ENCODE measurements around the gene SPTBN1. TPM values are rescaled to one million over a fixed set of nuclear protein-coding genes. Genes with fewer than 3 reads are reported as not detected.
A peak's percentile ranks its signal among the peaks of the same experiment; 100 is the strongest.

The SPTBN1 gene
- total and polyA plus RNA-seq, 2 of the 13 experiments (the other 11 are each of a cell fraction or from before 2014, with no cell fraction given) = 123 to 299 TPM

DNA sequence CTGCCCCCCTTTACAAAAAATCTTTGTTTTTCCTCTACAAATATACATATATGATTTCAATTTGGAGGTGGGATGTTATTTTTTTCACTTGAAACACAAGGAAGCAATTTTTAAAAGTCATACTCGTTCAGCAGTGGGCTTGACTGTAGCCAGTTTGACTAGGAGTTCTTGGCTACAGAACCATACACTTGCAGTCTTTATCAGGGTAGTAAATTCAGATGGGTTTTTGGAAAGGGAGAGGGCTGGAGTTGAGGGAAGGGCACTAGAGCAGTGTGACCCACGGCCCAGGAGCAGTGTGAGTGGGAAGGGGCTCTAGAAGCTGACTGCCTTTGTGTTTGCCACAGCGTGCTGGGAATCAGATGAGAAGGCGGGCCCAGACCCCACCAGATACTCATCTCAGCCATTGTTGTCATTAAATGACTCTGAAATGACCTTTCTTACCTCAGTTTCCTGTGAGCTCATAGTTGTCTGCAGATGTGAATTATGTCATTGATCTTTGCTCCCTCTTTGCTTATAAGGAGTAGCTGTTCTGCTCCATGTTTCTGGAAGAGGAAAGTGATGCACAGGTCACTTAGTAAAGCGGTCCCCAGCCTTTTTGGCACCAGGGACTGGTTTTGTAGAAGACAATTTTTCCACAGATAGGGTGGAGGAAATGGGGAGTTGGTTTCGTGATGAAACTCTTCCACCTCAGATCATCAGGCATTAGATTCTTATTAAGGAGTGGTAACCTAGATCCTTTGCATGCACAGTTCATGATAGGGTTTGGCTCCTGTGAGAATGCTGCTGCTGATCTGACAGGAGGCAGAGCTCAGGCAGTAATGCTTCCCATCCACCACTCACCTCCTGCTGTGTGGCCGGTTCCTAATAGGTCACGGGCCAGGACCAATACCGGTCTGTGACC lies 116.8 kb downstream of the SPTBN1 start (continued):
- TF ChIP-seq ZNF552 (CRISPR knock-in tag; IDR thresholded peaks at IDR 0.05; ENCODE audit: borderline replicate concordance) = no peak
- TF ChIP-seq MTA1 (CRISPR knock-in tag; IDR thresholded peaks at IDR 0.05; ENCODE audit: borderline replicate concordance) = no peak
- peak; percentile 24; the same call in 1 of the 2 replicates for TF ChIP-seq NAIF1 (CRISPR knock-in tag; IDR thresholded peaks at IDR 0.05; ENCODE audit: borderline replicate concordance)
- peak; percentile 5 for TF ChIP-seq AGO2 (optimal IDR thresholded peaks at IDR 0.05; ENCODE audit: low read depth, low read length)
- 0 out of 2 replicates have a peak, but pooled peaks have one; percentile 51 for TF ChIP-seq ZNF510 (CRISPR knock-in tag; IDR thresholded peaks at IDR 0.05; ENCODE audit: low read depth)
- 0 out of 2 replicates have a peak, but pooled peaks have one; percentile 2 for TF ChIP-seq TCF7L2 (IDR thresholded peaks at IDR 0.05; ENCODE audit: low read depth, low read length)
- TF ChIP-seq MAZ (IDR thresholded peaks at IDR 0.05; ENCODE audit: borderline replicate concordance, low read depth, low read length) = no peak
- no peak for TF ChIP-seq MAZ (CRISPR knock-in tag; IDR thresholded peaks at IDR 0.05; ENCODE audit: low read depth)
- TF ChIP-seq SP1 (IDR thresholded peaks at IDR 0.05) = no peak
- TF ChIP-seq SP1 (CRISPR knock-in tag; IDR thresholded peaks at IDR 0.05) = 0 out of 2 replicates have a peak, but pooled peaks have one; percentile 9
- no peak for TF ChIP-seq ZNF570 (CRISPR knock-in tag; IDR thresholded peaks at IDR 0.05; ENCODE audit: borderline replicate concordance)
- TF ChIP-seq, protein P1, sequence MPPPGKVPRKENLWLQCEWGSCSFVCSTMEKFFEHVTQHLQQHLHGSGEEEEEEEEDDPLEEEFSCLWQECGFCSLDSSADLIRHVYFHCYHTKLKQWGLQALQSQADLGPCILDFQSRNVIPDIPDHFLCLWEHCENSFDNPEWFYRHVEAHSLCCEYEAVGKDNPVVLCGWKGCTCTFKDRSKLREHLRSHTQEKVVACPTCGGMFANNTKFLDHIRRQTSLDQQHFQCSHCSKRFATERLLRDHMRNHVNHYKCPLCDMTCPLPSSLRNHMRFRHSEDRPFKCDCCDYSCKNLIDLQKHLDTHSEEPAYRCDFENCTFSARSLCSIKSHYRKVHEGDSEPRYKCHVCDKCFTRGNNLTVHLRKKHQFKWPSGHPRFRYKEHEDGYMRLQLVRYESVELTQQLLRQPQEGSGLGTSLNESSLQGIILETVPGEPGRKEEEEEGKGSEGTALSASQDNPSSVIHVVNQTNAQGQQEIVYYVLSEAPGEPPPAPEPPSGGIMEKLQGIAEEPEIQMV (CRISPR knock-in tag; IDR thresholded peaks at IDR 0.05; ENCODE audit: low read depth) = no peak
